T47D (cell line): ENCODE results near the gene NXPH1.
A peak's percentile ranks its signal among the peaks of the same experiment; 100 is the strongest.

Source experiments
- DNase-seq, 2 experiments: peaks; one replicate each; pipeline versions ENCODE4 v3.0.0 to v3.0.0-alpha.2; 2011 to 2012; ENCODE audit warnings: low read depth in 1 of 2, low spot score in 1 of 2
- JUND ChIP-seq: IDR thresholded peaks from 2 replicates; pipeline ENCODE4 v1.6.1; 2012; ENCODE audit warnings: low read depth
- in situ Hi-C: cut with HindIII; loops from 2 replicates; pipeline ENCODE4 v1.10.0; 2016; ENCODE audit warnings: low sequenced_read_pairs, low pct_unique_long_range_greater_than_20kb

NXPH1 gene

DNA sequence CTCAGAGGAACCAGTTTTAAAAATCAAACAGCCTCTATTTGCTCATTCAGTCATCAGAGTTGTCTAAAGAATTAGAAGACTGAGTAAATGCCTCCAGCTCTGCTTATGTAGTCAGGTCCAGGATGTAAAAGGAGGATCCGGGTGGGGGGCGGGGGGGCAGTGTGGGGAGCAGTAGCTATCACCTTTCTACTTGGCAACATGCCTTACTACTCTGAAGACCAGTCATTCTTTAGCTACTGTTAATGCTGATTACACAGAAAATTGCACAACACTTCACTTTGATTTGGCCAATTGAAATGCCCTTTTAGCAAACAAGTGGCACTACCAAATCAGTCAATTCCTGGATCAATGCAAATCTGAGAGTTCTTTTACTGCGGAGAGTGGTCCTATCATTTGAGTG lies 164.2 kb downstream of the NXPH1 start:
- peak; percentile 13 to 73 for DNase-seq
- no peak for TF ChIP-seq JUND
- in situ Hi-C loops = no loop called here

DNA sequence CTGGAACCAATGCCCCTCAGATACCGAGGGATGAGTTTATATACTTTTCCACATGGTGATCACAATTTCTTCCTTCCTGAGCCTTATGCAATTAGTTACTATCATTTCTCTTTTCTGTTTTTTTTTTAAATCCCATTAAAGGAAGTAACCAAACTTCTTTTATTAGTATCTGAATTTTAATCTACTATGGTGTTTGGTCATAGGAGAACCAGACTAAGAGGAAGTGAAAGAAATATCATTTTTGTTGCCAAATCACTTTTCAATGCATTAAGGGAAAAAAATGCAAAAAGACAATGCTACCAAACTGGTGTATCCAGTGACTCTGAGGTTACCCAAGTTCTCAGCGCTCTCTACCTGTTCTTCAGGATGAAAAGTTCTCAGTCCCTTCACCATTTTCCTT lies 167.7 kb downstream of the NXPH1 start:
- no peak for DNase-seq
- in situ Hi-C loops = no loop called here

DNA sequence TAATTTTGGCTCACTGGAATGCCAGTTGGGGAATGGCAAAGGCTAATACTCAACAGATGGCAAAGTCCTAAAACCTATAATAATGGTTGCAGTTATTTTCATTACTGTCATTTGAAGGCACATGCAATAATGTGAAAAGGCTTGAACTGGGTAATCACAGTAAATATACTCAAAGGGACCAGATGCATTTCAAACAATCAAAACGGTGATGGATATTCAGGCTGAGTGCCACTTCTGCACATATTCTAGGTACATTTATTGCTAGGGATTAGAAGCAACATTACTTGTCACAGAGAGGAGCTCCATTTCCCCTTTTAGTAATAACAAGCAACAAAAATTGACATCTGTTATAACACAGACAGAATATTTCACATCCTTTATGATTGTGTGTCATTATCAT lies 171.8 kb downstream of the NXPH1 start:
- in situ Hi-C loops = no loop called here
- no peak for DNase-seq
- TF ChIP-seq JUND = no peak

More for the DNA sequence above, 167.7 kb downstream of the NXPH1 start:
- no peak for TF ChIP-seq JUND

DNA sequence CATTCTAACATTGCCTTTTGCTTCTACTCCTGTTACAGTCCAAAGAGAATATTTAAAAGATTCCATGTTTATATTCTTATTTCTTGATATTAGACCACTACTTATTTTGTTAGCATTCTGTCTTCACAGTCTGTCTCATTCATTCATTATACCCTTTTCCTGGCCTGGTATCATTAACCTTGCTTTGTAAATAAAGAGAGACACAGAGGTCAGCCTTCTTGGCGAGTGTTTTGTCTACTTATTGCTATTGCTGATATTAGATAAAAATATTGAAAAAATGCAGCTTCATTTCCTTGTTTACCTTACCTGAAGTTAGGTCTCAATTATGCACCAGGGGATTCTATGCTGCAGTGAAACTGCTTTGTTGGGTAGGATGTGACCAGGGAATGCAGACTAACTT lies 179.2 kb downstream of the NXPH1 start:
- DNase-seq = no peak
- in situ Hi-C loops = no loop called here
- no peak for TF ChIP-seq JUND

DNA sequence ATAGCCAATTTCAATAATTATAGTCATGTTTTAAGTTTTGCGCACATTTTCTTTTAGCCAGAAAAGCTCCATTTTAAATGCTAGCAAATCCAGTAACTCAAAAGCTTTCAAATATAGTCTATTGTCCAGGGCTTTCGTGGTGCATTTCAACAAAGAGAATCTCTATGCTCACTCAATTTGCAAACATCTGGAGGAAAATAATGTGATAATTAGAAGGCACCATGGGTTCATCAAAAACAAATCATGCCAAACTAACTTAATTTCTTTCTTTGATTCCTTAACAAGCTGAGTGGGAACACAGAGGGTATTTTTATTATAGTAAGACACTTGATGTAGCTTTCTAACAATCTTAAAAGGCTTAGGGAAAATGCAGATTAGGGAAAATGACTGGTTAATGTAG lies 179.8 kb downstream of the NXPH1 start:
- in situ Hi-C loops = no loop called here
- DNase-seq = no peak
- no peak for TF ChIP-seq JUND

DNA sequence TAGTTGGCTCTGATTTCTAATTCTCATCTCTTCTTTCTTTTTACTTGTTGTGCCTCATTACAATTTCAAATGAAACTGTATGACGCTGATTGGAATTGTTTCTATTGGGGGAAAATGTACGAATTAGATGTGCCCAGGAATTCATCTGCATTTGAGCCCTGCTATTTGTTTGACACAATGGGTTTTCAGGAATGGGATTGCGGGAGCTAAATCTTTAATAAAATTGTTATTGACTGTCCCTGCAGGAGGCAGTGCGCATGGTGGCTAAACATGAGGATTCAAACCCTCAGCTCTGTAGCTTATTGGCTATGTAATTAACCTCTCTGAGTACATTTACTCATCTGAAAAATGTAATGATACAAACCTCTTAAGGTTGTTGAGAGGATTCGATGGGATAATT lies 181.6 kb downstream of the NXPH1 start:
- TF ChIP-seq JUND = no peak
- in situ Hi-C loops = no loop called here
- DNase-seq = no peak

GRCh38 chr7:8618441-8619070 lies 185.1 kb downstream of the NXPH1 start:
- in situ Hi-C loops = no loop called here
- no peak for DNase-seq
- TF ChIP-seq JUND = peak; percentile 45; the same call in 1 of the 2 replicates

- no peak for TF ChIP-seq JUND
- in situ Hi-C loops = no loop called here
- no peak for DNase-seq
Measured at GRCh38 chr7:8620169-8620568, 186.8 kb downstream of the NXPH1 start.

- no peak for DNase-seq
- no peak for TF ChIP-seq JUND
- in situ Hi-C loops = no loop called here
Measured at GRCh38 chr7:8625612-8626011, 192.2 kb downstream of the NXPH1 start.

DNA sequence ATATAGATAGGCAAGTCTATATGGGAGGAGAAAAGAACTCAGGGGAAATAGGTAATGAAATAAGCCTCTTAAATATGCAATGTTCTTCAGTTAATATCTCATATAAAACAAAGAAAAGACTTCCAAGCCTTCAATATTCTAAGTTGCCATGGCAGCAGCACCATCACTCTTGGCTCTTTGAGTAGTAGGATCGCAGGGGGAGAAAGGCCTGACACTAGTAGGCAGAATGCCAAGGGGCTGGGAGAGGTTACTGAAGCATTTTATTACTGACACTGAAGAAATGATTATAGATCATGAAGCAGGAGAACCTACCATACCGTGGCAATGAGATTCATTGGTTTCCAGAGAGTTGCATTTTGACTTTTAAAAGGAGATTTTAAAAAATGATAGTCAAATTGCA lies 193.9 kb downstream of the NXPH1 start:
- no peak for DNase-seq
- in situ Hi-C loops = no loop called here
- TF ChIP-seq JUND = no peak

DNA sequence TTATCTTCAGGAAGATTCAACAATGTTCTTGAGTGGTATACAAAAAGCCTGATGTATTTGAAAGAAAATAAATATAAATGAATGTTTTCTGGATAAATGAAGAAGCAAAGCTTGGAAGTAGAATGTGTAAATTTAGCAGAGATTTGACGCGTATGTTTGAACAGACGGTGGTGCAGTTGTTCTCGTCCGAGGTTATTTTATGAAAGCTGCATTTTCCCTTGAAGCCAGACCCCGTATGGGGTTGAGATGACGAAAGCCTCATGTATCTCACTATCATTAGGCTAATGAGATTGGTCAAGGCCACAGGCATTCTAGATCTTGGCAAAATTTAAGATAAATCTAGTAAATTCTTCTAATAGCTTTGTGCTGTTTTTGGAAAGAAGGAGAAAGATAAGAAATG lies 195.2 kb downstream of the NXPH1 start:
- no peak for TF ChIP-seq JUND
- DNase-seq = no peak
- in situ Hi-C loops = no loop called here

DNA sequence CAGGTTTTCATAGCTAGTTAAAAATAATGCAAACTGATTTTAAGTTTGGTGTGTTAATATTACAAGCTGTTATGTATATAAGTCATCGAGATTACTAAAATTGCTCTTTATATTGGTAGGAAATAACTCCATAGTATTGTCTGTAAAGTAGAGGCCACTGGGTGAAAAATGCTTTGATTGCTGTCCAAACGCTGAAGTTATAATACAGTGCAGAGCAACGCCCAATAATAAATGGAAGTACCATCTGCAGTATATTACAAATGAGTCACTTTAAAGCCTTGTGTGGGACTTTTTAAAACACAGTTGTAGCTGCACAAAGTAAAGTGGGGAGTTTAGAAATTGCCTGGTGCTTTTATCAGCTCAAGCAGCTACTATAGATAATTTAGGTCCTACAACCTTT lies 196.1 kb downstream of the NXPH1 start:
- peak in 1 of 2 experiments; percentile 24 for DNase-seq
- TF ChIP-seq JUND = no peak
- in situ Hi-C loops = no loop called here

- in situ Hi-C loops = no loop called here
- no peak for TF ChIP-seq JUND
- DNase-seq = no peak
Measured at GRCh38 chr7:8637322-8637721, 203.9 kb downstream of the NXPH1 start.

- TF ChIP-seq JUND = no peak
- in situ Hi-C loops = no loop called here
- DNase-seq = peak; percentile 7 to 79
Measured at GRCh38 chr7:8638076-8638475, 204.7 kb downstream of the NXPH1 start.
